ENCODE data around the gene CYP8B1. TPM values are rescaled to one million over a fixed set of nuclear protein-coding genes. Genes with fewer than 3 reads are reported as not detected.

The CYP8B1 gene
- total RNA-seq, 2 experiments from 2014 or later: not detected

DNA sequence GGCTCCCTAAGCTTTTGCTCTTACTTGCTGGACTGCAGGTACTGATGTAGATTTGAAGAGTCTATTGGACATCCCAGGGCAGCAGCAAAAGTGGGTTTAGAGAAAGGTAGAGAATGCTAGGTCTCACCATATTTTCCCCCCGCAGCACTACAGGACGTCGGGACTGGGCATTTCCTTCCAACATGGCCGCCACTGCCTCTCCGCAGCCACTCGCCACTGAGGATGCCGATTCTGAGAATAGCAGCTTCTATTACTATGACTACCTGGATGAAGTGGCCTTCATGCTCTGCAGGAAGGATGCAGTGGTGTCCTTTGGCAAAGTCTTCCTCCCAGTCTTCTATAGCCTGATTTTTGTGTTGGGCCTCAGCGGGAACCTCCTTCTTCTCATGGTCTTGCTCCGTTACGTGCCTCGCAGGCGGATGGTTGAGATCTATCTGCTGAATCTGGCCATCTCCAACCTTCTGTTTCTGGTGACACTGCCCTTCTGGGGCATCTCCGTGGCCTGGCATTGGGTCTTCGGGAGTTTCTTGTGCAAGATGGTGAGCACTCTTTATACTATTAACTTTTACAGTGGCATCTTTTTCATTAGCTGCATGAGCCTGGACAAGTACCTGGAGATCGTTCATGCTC is 11.2 kb downstream of the CYP8B1 start:
- ChIA-PET CTCF (no interaction called here), POLR2A (no interaction called here)
- Histone ChIP-seq H3K36me3 (ENCODE audit: insufficient read depth, low read length) (no peaks in the 10 kb centered on the region), H3K9me3 (ENCODE audit: control insufficient read depth in 1 of 2, insufficient read depth in 1 of 2, low read length in 2 of 2) (no peaks in the 10 kb centered on the region), H3K27me3 (ENCODE audit: control insufficient read depth in 1 of 2, insufficient read depth in 2 of 2, low read length in 2 of 2) (no peaks in the 10 kb centered on the region), H3K4me1 (ENCODE audit: insufficient read depth, low read length) (no peaks in the 10 kb centered on the region), H3K27ac (ENCODE audit: low read depth in 1 of 2, low read length in 2 of 2) (no peak overlapping the region), H3K4me3 (ENCODE audit: low read length) (no peak overlapping the region)
- H3K9me3 Mint-ChIP-seq: no peaks in the 10 kb centered on the region
- no peak overlapping the region for H3K4me3 Mint-ChIP-seq
- TF ChIP-seq, protein P1, sequence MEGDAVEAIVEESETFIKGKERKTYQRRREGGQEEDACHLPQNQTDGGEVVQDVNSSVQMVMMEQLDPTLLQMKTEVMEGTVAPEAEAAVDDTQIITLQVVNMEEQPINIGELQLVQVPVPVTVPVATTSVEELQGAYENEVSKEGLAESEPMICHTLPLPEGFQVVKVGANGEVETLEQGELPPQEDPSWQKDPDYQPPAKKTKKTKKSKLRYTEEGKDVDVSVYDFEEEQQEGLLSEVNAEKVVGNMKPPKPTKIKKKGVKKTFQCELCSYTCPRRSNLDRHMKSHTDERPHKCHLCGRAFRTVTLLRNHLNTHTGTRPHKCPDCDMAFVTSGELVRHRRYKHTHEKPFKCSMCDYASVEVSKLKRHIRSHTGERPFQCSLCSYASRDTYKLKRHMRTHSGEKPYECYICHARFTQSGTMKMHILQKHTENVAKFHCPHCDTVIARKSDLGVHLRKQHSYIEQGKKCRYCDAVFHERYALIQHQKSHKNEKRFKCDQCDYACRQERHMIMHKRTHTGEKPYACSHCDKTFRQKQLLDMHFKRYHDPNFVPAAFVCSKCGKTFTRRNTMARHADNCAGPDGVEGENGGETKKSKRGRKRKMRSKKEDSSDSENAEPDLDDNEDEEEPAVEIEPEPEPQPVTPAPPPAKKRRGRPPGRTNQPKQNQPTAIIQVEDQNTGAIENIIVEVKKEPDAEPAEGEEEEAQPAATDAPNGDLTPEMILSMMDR (IDR thresholded peaks at IDR 0.05): no peak
- ATAC-seq (ENCODE audit: poor library complexity) (no peak), DNase-seq (no peak)
- no peaks in the 10 kb centered on the region for H3K4me1 Mint-ChIP-seq (ENCODE audit: low read depth)
- intact Hi-C loops (cut with DNase I, micrococcal nuclease): no loop called here
- peaks cover 6% of the 10 kb centered on the region for H3K27me3 Mint-ChIP-seq
- no peak overlapping the region for H3K27ac Mint-ChIP-seq
- H3K36me3 Mint-ChIP-seq (ENCODE audit: low read depth): no peaks in the 10 kb centered on the region

DNA sequence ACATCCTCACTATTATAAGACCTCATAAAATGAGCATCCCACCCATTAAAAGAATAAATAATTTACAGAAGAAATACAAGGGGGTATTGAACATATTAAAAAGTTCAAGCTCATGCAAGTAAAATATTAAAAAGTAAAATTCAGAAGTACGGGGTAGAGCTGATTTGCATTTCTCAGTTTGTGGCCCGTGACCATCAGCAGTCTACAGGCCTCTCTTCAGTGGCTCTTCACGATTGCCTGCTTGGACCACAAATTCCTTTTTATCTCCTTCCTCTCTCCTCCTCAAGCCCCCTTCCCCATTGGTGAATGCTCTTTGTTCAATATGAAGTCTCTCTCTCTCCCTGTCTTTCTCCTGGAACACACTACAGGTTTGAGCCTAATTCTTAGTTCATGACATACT is 19.1 kb downstream of the CYP8B1 start:
- H3K27me3 ChIP-seq (ENCODE audit: control insufficient read depth in 1 of 2, insufficient read depth in 2 of 2, low read length in 2 of 2): no peaks in the 10 kb centered on the region
- CTCF ChIA-PET: no interaction called here
- Mint-ChIP-seq H3K27me3 (peaks cover 19% of the 10 kb centered on the region), H3K27ac (no peak overlapping the region), H3K4me1 (ENCODE audit: low read depth) (no peaks in the 10 kb centered on the region), H3K36me3 (ENCODE audit: low read depth) (no peaks in the 10 kb centered on the region), H3K4me3 (no peak overlapping the region), H3K9me3 (no peaks in the 10 kb centered on the region)
- no peak for ATAC-seq (ENCODE audit: poor library complexity)
- H3K4me1 ChIP-seq (ENCODE audit: insufficient read depth, low read length): no peaks in the 10 kb centered on the region
- intact Hi-C loops (cut with DNase I, micrococcal nuclease): no loop called here
- no peaks in the 10 kb centered on the region for H3K36me3 ChIP-seq (ENCODE audit: insufficient read depth, low read length)
- no peak overlapping the region for H3K27ac ChIP-seq (ENCODE audit: low read depth in 1 of 2, low read length in 2 of 2)
- POLR2A ChIA-PET: no interaction called here
- TF ChIP-seq, protein P1 (IDR thresholded peaks at IDR 0.05): no peak
- no peak overlapping the region for H3K4me3 ChIP-seq (ENCODE audit: low read length)
- H3K9me3 ChIP-seq (ENCODE audit: control insufficient read depth in 1 of 2, insufficient read depth in 1 of 2, low read length in 2 of 2): no peaks in the 10 kb centered on the region
- no peak for DNase-seq

DNA sequence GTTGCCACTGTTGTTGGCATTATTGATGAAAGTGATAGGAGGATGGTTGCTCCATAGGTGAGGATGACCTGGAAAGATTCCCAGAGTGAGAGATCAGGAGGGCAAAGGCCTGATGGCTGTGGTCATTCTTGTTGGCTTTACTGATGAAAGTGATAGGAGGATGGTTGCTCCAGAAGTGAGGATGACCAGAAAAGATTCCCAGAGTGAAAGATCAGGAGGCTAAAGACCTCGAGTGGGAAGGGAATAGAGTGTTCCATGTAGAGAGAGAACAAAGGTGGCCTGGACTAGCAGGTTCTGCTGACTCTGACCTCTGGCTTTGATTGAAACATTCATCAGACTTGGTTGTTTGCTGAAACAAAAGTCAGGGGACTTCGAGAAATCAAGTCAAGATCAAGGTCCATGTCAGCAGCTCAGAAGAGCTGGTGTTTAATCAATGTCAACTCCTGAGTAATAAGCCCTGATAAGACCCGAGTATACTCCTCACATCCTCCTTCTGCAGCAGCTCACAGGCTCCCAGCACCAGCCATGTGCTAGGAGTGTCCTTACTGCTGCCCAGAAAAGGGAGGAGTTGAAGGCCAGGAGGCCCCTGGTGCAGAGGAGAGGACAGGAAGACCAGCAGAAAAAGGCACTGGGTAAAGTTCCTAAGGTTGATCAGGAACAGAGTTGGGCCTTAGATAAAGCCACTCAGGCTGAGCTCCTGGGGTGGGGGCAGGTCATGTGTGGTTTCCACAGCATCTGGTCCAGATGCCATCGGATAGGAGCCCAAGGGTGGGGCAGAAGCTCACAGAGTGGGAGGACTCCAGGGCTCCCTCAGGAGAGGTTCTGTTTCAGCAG is 19.9 kb downstream of the CYP8B1 start:
- no peak for DNase-seq
- Histone ChIP-seq H3K4me1 (ENCODE audit: insufficient read depth, low read length) (no peaks in the 10 kb centered on the region), H3K27ac (ENCODE audit: low read depth in 1 of 2, low read length in 2 of 2) (no peak overlapping the region), H3K27me3 (ENCODE audit: control insufficient read depth in 1 of 2, insufficient read depth in 2 of 2, low read length in 2 of 2) (no peaks in the 10 kb centered on the region), H3K9me3 (ENCODE audit: control insufficient read depth in 1 of 2, insufficient read depth in 1 of 2, low read length in 2 of 2) (no peaks in the 10 kb centered on the region), H3K36me3 (ENCODE audit: insufficient read depth, low read length) (no peaks in the 10 kb centered on the region), H3K4me3 (ENCODE audit: low read length) (no peak overlapping the region)
- H3K27ac Mint-ChIP-seq: no peak overlapping the region
- no peaks in the 10 kb centered on the region for H3K9me3 Mint-ChIP-seq
- no peaks in the 10 kb centered on the region for H3K36me3 Mint-ChIP-seq (ENCODE audit: low read depth)
- TF ChIP-seq, protein P1 (IDR thresholded peaks at IDR 0.05): no peak
- H3K4me1 Mint-ChIP-seq (ENCODE audit: low read depth): no peaks in the 10 kb centered on the region
- intact Hi-C loops (cut with DNase I, micrococcal nuclease): no loop called here
- H3K4me3 Mint-ChIP-seq: no peak overlapping the region
- peaks cover 19% of the 10 kb centered on the region for H3K27me3 Mint-ChIP-seq
- CTCF ChIA-PET: no interaction called here
- POLR2A ChIA-PET: no interaction called here
- ATAC-seq (ENCODE audit: poor library complexity): no peak

Measured in CD4-positive, alpha-beta T cell (primary cell).